ENCODE measurements around the gene TTLL3. TPM values are rescaled to one million over a fixed set of nuclear protein-coding genes. Genes with fewer than 3 reads are reported as not detected.
A peak's percentile ranks its signal among the peaks of the same experiment; 100 is the strongest.

TTLL3 gene
- total and polyA plus RNA-seq, 2 of the 4 experiments (the other 2 are of a cell fraction) = 6.8 to 43.4 TPM

GRCh38 chr3:9770276-9770812 lies 39.7 kb upstream of the TTLL3 start:
- peaks cover 8% of the 10 kb centered on the region; the same call in 1 of the 2 replicates for H4K20me1 ChIP-seq (ENCODE audit: insufficient read depth, low read length)
- peaks cover 16 to 43% of the 10 kb centered on the region in 2 experiments; a peak in 3 of 4 replicates for H3K79me1 ChIP-seq (ENCODE audit: low read depth in 1 of 2, low read length in 2 of 2)
- no peaks in the 10 kb centered on the region for H3K27me3 ChIP-seq (ENCODE audit: control insufficient read depth, insufficient read depth, low read length)
- peak overlapping the region; percentile 76 to 94; a peak in 3 of 4 replicates for H4K8ac ChIP-seq (ENCODE audit: low read depth in 2 of 2, low read length in 2 of 2)
- H3K27ac ChIP-seq (ENCODE audit: insufficient read depth, low read length) = peak overlapping the region; percentile 66
- intact Hi-C loops (cut with micrococcal nuclease) = no loop called here
- no TSS peak for BruUV-seq (replicated peaks)
- in situ Hi-C loops (cut with MboI; ENCODE audit: low sequenced_read_pairs) = no loop called here
- 0 out of 2 replicates have a peak, but pooled peaks cover 1% of the 10 kb centered on the region for H3K36me3 ChIP-seq (ENCODE audit: control insufficient read depth, insufficient read depth, low read length)
- peak overlapping the region; percentile 98 for H2AFZ ChIP-seq (replicated peaks; ENCODE audit: low read length, poor library complexity)
- H3K56ac ChIP-seq (ENCODE audit: extremely low read depth, insufficient read depth, low read length) = peak overlapping the region; percentile 68; the same call in 1 of the 2 replicates
- ATAC-seq (ENCODE audit: low read depth) (peak; percentile 2; the same call in 1 of the 2 replicates), DNase-seq (no peak)
- H4K91ac ChIP-seq (ENCODE audit: insufficient read depth, low read depth, low read length) = peak overlapping the region; percentile 80
- dilution Hi-C loops (cut with HindIII; ENCODE audit: low sequenced_read_pairs, unreplicated experiment) = no loop called here
- H2AK5ac ChIP-seq (ENCODE audit: low read depth, low read length) = peak overlapping the region; percentile 75
- H3K9me1 ChIP-seq (ENCODE audit: insufficient read depth, low read length) = peaks cover 27% of the 10 kb centered on the region
- peak overlapping the region; percentile 86 for H4K5ac ChIP-seq (ENCODE audit: low read depth, low read length)
- peak overlapping the region; percentile 87 for H2AK9ac ChIP-seq (replicated peaks; ENCODE audit: low read depth, low read length, poor library complexity)
- H3K23ac ChIP-seq (ENCODE audit: low read depth, low read length) = peak overlapping the region; percentile 39; the same call in 1 of the 2 replicates
- peaks cover 27% of the 10 kb centered on the region for H3K4me1 ChIP-seq (ENCODE audit: control insufficient read depth, insufficient read depth, low read length)
- H3K9me3 ChIP-seq (ENCODE audit: control insufficient read depth, insufficient read depth, low read length) = no peaks in the 10 kb centered on the region
- peak overlapping the region; percentile 98 for H3K4me2 ChIP-seq (ENCODE audit: low read depth, low read length)
- CTCF ChIA-PET = no interaction called here
- H3K4ac ChIP-seq (ENCODE audit: low read depth, low read length) = peak overlapping the region; percentile 78
- POLR2A ChIA-PET (ENCODE audit: unreplicated experiment) = no interaction called here
- peak overlapping the region; percentile 88 for H3K9ac ChIP-seq (ENCODE audit: low read depth, low read length)
- peak overlapping the region; percentile 87 for H3K18ac ChIP-seq (ENCODE audit: low read depth, low read length)
- H3K4me3 ChIP-seq (ENCODE audit: insufficient read depth, low read depth, low read length) = peak overlapping the region; percentile 72
- H3K14ac ChIP-seq (replicated peaks; ENCODE audit: low read depth, low read length) = peak overlapping the region; percentile 54
- peak overlapping the region; percentile 39; the same call in 1 of the 2 replicates for H2BK120ac ChIP-seq (ENCODE audit: low read depth, low read length)
- H2BK5ac ChIP-seq (ENCODE audit: low read depth, low read length, poor library complexity, severe bottlenecking) = peak overlapping the region; percentile 42
- H2BK20ac ChIP-seq (ENCODE audit: low read depth, low read length) = no peak overlapping the region
- no peak for TF ChIP-seq MXI1 (IDR thresholded peaks at IDR 0.05; ENCODE audit: borderline replicate concordance, low read depth, low read length)
- TF ChIP-seq CEBPB (IDR thresholded peaks at IDR 0.05; ENCODE audit: low read depth, low read length) = no peak
- TF ChIP-seq, protein P1, sequence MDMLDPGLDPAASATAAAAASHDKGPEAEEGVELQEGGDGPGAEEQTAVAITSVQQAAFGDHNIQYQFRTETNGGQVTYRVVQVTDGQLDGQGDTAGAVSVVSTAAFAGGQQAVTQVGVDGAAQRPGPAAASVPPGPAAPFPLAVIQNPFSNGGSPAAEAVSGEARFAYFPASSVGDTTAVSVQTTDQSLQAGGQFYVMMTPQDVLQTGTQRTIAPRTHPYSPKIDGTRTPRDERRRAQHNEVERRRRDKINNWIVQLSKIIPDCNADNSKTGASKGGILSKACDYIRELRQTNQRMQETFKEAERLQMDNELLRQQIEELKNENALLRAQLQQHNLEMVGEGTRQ (IDR thresholded peaks at IDR 0.05; ENCODE audit: low read depth, low read length) = peak; percentile 73
- no peak for TF ChIP-seq POLR2A (IDR thresholded peaks at IDR 0.05; ENCODE audit: low read depth, low read length)
- TF ChIP-seq RCOR1 (IDR thresholded peaks at IDR 0.05; ENCODE audit: insufficient replicate concordance, low read length) = no peak
- TF ChIP-seq NFE2L2 (IDR thresholded peaks at IDR 0.05; ENCODE audit: low read depth, low read length) = no peak
- no peak for TF ChIP-seq CTCF (conservative IDR thresholded peaks at IDR 0.05; ENCODE audit: low read depth, low read length)
- no peak for TF ChIP-seq FOS (IDR thresholded peaks at IDR 0.05; ENCODE audit: low read depth, low read length)
- TF ChIP-seq RAD21 (IDR thresholded peaks at IDR 0.05; ENCODE audit: low read length) = no peak
- TF ChIP-seq SMC3 (IDR thresholded peaks at IDR 0.05; ENCODE audit: low read depth, low read length) = no peak
- no peak for TF ChIP-seq RFX5 (IDR thresholded peaks at IDR 0.05; ENCODE audit: low read depth, low read length)
- peak; percentile 50; the same call in 1 of the 2 replicates for TF ChIP-seq BHLHE40 (IDR thresholded peaks at IDR 0.05; ENCODE audit: low read depth, low read length)
- WGBS, 2 experiments (ENCODE audit: extremely low coverage in 2 of 2, insufficient read length in 1 of 2) = no CpG with 5 or more reads among the region's 15 CpGs
- no peak overlapping the region; the same call in 2 of the 3 replicates for H2BK15ac ChIP-seq (ENCODE audit: low read depth, low read length)
